NCI-H526 (cell line): ENCODE data around the gene MACROD2.

ENCODE experiments used
- DNase-seq, 2 experiments: peaks; one replicate each; lab custom pipeline; 2025; lab: John Stamatoyannopoulos, UW

MACROD2 gene

GRCh38 chr20:15676815-15677214 lies 1681.5 kb downstream of the MACROD2 start:
- no peak for DNase-seq

DNA sequence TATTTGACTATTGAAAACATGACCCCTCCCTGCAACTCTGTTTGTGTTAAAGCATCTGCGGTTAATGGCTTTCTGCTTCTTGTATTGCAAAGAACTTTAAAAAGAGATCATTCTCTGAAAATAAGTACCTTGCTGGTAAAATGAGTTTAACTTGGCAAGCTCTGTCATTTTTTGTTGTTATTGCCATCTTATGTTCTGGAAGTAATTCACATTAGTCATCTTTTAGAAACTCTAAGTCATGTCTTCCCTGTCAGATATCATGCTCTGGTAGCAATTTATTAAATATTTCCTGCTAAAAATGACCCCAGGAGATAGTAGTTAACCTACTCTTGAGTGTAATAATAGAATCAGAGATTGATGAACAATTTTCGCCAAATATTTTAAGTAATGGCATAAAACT lies 1687.4 kb downstream of the MACROD2 start:
- no peak for DNase-seq

- no peak for DNase-seq
These were observed 1697.3 kb downstream of the MACROD2 start for GRCh38 chr20:15692570-15692969.

DNA sequence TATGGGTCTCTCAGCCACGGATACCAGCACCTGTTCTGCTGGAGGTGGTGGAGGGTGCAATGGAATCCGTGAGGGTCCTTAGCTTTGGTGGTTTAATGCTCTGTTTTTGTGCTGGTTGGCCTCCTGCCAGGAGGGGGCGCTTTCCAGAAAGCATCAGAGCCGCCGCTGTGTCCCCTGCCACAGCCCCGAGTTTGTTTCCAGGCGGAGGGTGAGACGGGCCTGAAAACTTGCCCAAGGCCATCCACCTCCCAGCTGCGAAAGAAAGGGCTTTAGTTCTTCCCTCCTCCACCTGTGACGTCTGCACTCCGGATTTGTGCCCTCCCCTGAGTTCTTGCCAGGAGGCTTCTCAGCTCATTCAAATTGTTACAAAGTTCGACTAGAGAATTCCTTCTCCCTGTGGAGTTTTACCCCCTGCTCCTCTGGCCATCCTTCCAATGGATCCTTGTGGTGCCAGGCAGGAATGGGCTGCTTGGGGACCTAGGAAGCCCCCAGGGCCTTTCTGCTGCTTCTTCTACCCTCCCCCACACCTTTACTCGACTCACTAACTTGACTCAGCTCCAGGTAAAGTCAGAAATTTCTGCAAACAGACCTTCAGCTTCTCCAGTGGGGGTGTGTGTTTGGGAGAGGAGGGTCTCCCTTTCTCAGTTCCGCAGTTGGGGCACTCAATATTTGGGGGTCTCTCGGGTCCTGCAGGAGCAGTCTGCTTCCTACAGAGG lies 1704.3 kb downstream of the MACROD2 start:
- peak in 1 of 2 experiments; percentile 46 for DNase-seq

DNA sequence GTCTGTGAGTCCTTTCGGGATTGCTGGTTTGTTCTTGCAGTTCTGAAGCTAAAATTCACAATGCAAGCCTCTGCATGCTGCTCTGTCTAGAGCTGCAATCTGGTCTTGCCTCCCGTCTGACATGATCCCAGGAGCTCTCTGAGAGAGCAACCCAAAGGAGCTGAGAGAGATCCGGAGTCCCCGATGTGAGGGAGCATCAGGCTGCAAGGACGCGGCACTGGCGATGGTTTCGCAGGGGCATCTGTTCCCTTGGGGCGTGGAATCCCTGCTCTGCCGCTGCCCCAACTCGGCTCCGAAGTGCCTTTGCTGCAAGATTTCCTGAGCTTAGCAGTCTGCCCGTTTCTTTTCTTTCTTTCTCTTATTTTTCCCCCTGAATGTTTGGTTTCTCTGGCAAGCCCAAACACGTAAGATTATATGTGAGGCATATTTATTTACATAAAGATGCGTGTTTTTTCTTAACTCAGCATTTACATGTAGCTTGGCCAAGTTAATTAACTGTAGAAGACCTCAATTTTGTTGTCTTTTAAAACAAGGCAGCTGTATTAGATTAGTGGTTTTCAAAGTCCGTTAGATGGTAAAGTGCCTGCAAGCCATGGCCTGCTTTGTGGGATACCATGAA lies 1704.9 kb downstream of the MACROD2 start:
- DNase-seq = peak in 1 of 2 experiments; percentile 54

GRCh38 chr20:15702161-15702560 lies 1706.8 kb downstream of the MACROD2 start:
- DNase-seq = no peak

DNA sequence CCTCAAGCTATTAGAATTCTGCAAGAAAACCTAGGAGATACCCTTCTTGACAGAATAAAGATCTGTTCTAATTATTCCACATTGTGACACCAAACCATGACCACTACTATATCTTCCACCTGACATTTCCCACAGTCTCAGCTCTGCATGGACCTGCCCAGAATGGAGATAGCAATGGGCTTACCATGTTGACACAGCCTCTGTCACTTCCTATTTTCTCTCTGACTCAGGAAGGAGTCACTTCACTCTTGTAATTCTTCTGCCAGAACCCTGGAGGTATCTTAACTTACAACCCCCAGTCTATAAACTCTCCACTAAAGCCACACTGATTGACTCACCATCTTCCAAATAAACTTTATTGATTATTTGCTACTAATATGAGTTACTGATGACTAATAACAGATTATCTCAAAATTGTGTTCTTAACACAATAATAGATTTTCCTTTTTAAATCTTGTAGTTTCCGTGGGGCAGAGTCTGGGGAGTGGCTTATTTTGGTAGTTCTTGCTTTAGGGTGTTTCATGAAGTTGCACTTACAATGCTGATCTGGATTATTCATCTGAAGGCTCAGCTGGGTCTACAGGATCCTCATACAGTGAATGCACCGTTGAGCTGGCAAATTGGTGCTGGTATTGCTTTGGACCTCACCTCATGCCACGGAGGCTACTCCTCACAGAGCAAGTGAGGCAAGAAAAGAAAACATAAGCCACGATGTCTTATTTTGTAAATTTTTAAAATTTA lies 1708.0 kb downstream of the MACROD2 start:
- DNase-seq = no peak

GRCh38 chr20:15705975-15706374 lies 1710.7 kb downstream of the MACROD2 start:
- no peak for DNase-seq

DNA sequence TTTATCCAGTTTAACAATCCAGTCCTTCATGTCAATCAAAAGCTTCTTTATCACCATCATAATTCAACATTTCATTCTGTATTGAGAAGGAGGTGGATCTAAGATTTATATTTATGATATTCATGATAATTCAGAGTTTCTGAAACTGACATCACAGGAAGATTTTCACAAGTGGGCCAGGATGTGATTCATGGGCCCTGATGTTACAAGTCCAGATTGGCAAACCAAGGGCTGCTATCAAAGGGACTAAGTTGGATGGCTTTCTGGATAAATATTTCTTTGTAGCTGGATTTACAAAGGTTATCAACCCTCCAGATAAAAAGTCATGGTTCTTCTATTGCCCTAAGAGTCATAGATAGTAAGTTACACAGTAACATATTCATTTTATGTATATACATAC lies 1711.4 kb downstream of the MACROD2 start:
- DNase-seq = no peak

- peak; percentile 23 to 88 for DNase-seq
These were observed 1713.8 kb downstream of the MACROD2 start for GRCh38 chr20:15708984-15709598.

GRCh38 chr20:15710636-15711035 lies 1715.3 kb downstream of the MACROD2 start:
- no peak for DNase-seq

- DNase-seq = no peak
These were observed 1715.9 kb downstream of the MACROD2 start for GRCh38 chr20:15711177-15711576.

GRCh38 chr20:15716256-15716655 lies 1720.9 kb downstream of the MACROD2 start:
- DNase-seq = no peak

GRCh38 chr20:15726416-15726815 lies 1731.1 kb downstream of the MACROD2 start:
- no peak for DNase-seq

GRCh38 chr20:15734052-15734451 lies 1738.7 kb downstream of the MACROD2 start:
- DNase-seq = no peak

- DNase-seq = no peak
These were observed 1743.7 kb downstream of the MACROD2 start for GRCh38 chr20:15739035-15739434.

DNA sequence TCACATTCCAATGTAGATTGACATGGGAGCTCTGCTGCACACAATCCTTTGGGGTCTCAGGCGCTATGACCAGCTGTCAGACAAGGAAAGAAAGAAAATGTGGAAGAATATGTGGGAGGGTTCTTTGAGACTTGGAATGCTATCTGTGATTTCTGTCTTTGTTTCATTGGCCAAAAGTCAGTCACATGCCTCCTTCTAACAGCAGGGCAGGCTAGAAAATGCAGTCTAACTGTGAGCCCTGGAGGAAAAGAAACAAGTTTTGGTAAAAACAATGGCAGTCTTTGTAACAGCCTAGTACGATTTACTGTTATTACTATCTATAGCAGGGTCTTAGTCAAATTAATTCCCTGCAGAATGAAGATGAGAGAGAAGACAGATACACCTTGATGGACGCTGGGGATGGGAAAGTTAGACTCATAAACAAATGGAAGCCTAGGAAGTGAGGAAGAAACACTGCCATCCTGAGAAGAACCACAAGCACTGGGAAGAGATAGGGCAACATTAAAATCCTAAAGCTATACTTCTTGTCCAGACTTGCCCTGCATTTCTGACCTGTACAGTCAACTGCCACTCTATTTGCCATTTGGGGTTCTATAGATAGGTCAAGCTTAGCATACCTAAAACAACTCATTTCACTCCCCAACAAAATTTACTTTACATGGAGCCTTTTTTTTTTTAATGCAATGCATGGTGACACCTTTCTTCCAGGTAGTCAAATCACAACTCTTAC lies 1744.9 kb downstream of the MACROD2 start:
- no peak for DNase-seq

DNA sequence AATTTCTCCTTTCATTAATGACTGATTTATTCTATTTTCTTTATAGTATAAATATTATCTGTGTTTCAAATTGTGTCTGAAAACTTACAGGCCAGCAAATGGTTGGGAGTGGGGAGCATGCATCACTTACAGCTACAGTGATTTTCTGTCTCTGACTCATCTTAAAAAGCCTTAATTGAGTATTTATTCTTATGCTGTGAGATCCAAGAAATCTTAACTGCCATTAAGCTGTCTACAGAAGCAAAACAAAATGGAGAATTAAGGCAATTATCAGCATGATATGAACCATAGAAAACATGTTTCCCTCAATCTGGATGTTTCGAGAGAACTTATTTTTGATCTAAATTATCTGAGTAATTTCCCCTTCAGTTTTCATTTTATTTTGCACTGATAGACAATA lies 1746.8 kb downstream of the MACROD2 start:
- DNase-seq = no peak

GRCh38 chr20:15742627-15743026 lies 1747.3 kb downstream of the MACROD2 start:
- DNase-seq = no peak

DNA sequence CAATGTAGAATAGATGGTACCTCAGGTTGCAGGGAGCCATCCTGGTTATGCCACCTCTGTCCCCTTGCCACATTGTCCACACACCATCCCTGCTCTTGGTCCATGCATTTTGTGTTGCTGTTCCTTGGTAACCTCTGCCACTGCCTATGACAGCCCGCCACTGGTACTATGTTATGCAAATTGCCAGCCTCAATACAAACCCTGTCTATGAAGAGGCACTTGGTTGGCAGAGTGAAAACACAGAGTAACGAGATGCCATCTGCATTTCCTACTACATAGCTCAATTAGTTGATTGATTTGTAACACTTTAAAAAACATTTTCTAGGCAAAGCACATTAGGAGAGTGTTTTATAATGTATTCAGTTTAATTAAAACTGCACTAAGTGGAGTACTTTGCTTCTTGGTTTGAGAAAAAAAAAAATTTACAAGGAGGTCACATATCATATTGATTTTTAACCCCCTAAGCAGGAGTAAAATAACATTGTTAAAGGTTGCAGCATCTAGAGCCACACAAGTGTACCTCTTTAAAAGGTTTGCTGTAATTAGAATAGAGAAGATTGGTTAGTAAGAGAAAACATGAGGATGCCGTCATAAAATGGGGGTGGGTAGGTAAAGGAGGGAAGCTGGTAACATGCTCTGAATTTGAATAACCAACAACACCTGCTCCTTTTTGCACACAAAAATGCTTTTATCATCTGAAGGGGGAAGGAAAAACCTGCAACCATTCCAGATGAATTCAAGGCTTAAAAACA lies 1760.9 kb downstream of the MACROD2 start:
- peak; percentile 87 to 91 for DNase-seq

- DNase-seq = peak; percentile 75
These were observed 1761.4 kb downstream of the MACROD2 start for GRCh38 chr20:15756754-15757115.
